ENCODE measurements around the gene PKN3. TPM values are rescaled to one million over a fixed set of nuclear protein-coding genes. Genes with fewer than 3 reads are reported as not detected.

PKN3 gene
- total RNA-seq, 2 donors from 2014 or later = 4.2 to 5.4 TPM

DNA sequence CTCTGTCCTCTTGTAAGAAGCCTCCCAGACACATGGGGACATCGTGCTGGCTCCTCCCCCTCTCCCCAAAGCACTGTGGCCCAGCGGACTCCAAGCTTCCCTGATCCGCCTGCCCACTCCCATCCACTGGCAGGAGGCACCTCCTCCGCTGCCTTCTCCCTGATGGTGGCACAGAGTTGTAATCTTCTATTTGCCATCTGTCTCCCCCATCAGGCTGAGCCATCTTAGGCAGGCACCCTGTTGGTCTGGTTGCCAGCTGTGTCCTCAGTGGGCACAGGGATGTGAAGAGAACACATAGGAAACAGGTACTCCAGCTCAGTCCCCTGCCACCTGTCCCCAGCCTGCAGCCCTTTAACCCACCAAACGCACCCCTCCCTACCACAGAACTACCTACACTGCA lies 27.0 kb downstream of the PKN3 start:
- intact Hi-C loops (cut with DNase I, micrococcal nuclease) = no loop called here
- no peak for ATAC-seq
- no peak for DNase-seq

DNA sequence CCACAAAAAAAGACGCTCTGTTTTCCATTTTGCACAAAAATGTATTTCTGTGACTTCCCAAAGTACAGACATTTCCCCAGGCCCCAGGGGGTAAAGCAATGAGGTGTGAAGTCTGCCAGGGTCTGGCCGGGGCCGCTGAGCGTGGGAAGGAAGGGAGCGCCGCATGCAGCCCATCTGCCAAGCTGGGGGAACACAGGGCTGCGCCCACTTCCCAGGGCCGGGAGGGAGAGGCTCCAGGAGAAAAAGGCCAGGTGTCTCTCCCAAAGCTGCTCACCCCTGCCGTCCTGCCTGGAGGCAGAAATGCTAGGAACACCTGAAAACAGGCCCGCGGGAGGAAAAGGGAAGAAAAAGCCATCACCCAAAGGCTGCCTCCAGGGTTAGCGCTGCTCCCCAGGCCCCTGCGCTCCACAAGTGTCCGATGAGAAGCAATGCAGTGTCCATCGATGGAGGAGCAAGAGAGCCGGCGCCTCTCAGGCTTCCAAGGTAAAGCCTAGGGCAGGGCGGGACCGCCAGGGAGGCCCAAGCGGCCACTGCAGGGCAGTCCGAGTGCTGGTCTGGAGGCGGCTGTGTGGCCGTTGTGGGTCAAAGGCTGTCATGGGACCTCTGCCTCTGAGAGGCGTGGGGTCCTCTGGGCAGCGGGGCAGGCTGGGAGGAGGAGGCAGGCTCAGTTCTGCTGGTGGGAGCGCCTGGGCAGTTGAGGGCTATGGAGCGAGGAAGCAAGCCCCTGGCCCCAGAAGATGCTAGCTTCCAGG lies 27.6 kb downstream of the PKN3 start:
- no peak for ATAC-seq
- intact Hi-C loops (cut with DNase I, micrococcal nuclease) = no loop called here
- DNase-seq = no peak

DNA sequence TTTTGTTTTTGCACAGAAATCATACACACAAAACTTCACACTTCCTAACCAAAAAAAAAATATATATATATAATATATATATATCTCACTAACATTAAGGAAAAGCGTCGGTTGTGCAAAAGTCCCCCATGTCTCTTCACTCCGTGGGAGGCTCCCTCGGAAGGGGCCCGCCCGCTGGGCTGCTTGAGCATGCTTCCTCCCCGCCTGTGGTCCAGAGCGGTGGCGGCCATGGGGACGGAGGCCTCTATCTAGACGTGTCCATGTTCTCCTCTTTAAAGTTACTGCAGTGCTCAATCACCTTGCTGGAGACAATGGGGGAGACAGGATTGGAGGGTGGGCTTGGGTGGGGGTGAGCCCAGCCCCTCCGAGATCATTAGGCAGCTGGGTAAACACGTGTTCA lies 28.8 kb downstream of the PKN3 start:
- DNase-seq = no peak
- ATAC-seq = no peak
- intact Hi-C loops (cut with DNase I, micrococcal nuclease) = no loop called here

DNA sequence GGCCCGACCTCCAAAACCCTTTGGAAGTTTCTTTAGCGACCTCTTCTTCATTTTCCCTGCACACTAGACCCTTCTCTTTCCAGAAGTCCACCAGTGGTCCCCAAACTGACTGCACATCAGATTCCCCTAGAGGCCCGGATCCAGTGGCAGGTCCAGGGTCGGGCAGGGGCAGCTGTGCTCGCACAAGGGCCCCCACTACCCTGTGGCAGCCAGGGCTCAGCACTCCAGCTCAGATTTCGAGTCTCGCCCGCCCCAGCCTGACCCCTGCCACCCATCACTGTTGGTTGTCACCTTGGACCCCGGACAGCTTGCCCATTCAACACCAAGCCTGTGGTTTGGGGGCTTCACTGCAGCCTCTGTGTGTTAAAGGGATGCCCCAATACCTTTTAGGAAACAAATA lies 29.4 kb downstream of the PKN3 start:
- DNase-seq (no peak), ATAC-seq (no peak)
- intact Hi-C loops (cut with DNase I, micrococcal nuclease) = no loop called here

DNA sequence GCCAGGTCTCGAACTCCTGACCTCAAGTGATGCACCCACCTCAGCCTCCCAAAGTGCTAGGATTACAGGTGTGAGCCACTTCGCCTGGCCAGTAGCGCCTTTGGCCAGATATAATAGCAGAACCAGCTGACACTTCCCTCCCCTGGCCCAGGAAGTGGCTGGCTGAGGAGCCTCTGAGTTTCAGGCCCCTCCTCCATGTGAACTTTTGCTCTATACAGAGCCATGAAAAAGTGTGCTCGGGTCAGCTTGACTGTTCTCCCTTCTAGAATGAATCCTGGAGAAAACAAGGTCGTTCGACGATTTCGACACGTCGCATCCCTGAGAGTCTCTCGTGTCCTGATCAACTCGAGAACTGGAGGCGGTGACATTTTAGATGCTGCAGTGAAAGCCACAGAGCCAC lies 30.3 kb downstream of the PKN3 start:
- DNase-seq (no peak), ATAC-seq (no peak)
- intact Hi-C loops (cut with DNase I, micrococcal nuclease) = no loop called here

DNA sequence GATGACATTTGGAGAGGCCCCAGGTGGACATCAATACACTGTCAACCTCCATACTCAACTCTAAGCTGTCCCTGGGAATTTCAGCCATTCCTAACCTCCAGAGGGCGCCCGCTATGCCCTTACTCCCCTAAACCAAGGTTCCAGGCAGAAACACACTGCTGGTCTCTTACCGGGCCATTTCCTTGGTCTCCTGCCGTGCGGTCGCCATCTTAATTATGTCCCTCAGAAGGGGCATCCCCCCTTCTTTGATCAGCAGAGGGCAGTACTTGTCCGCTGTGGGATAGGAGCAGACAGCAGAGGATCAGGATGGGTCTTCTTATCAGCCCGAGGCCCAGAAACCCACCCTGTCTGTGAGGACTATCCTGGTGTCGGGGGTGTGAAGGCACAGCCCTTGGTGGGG lies 31.0 kb downstream of the PKN3 start:
- intact Hi-C loops (cut with DNase I, micrococcal nuclease) = no loop called here
- ATAC-seq (peak; percentile 93), DNase-seq (peak; percentile 74 to 85)

DNA sequence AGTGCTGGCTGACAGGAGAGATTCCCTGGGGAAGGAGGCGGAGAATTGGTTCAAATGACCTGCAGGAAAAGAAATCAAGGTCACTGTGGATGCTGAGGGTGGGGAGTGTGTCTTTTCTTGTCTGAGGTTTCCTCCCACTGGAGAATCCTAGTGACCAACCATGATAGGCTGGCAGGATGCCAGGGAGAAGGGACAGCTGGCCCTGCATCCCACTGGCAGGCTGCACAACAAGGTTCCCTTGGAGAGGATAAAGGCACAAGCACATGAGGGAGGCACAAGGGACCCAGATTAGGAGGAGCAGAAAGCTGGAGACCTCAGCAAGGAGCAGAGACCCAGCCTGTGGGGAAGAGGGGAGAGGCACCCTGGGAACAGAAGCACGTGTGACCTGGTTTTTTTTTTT lies 33.1 kb downstream of the PKN3 start:
- DNase-seq (no peak), ATAC-seq (no peak)
- intact Hi-C loops (cut with DNase I, micrococcal nuclease) = no loop called here

DNA sequence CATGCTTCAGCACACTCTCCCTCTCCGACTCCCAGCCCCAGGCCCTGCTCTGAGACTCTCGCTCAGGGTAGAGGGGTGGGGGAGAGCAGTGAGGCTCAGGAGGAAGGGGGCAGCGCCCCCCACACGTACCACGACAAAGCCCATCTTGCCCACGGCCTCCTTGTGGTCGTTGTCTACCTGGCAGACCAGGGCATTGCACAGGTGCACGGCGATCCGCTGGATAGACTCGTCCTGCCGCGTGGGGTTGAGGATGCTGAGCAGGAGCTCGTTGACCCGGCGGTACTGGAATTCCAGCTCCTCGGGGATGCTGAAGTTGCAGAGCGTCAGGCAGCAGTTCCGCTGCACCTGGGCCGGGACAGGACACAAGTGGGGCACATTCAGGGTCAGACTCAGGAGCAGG lies 40.1 kb downstream of the PKN3 start:
- ATAC-seq (peak; percentile 15), DNase-seq (no peak)
- intact Hi-C loops (cut with DNase I, micrococcal nuclease) = no loop called here

DNA sequence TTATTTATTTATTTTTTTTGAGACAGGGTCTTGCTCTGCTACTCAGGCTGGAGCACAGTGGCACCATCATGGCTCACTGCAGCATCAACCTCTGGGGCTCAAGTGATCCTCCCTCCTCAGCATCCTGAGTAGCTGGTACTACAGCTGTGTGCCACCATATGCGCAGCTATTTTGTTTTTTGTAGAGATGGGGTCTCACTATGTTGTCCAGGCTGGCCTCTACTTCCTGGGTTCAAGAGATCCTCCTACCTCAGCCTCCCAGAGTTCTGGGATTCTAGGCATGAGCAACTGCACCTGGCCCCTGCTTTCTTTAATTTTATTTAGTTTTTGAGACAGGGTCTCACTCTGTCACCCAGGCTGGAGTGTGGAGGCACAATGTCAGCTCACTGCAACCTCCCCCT lies 41.1 kb downstream of the PKN3 start:
- no peak for ATAC-seq
- intact Hi-C loops (cut with DNase I, micrococcal nuclease) = no loop called here
- no peak for DNase-seq

DNA sequence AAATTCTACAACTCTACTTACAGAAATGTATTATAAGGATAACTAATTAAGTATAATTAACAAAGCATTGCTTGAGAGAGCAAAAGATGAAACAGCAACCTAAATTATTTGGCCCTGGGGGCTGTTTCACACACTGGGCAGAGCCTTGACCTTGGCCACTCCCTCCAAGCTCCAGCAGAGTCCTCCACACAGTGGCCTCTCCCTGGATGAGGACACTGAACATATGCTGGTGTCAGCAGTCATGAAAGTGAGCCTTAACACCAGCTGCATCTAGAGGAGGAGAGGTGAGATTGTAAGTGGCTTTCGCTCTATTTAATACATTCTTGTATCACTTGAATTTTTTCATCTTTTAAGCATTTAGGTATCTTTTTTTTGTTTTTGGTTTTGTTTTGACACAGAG lies 44.9 kb downstream of the PKN3 start:
- DNase-seq = no peak
- intact Hi-C loops (cut with DNase I, micrococcal nuclease) = no loop called here
- no peak for ATAC-seq

DNA sequence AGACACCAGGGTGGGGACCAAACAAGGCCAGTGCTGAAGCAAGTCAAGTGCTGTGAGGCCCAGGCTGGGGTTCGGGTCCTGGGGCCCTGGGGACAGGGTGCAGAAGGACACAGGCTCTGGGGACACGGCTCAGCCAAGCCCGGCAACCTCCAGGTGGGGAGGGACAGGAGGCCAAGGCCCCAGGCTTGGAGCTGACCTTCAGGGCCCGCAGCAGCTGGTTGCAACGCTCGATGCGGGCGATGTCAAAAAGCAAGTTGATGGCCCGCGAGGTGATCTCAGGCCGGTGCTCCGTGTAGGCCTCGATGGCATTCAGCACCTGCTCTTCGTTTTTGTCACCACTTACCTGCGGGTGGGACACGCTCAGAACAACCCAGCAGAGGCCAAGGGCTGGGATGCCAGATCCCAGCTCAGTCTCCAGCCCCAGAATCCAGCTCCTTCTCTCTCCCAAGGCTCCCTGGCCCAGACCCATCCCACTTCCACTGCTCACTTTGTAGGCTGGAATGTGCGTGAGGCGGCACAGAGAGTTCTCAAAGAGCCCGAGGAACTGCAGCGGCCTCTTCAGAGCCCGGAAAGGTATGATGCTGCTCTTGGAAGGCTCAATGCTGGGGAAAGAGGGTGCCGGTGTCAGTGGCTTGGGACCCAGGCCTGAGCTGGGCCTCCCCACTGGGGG lies 48.8 kb downstream of the PKN3 start:
- intact Hi-C loops (cut with DNase I, micrococcal nuclease) = no loop called here
- DNase-seq = no peak
- ATAC-seq = no peak

DNA sequence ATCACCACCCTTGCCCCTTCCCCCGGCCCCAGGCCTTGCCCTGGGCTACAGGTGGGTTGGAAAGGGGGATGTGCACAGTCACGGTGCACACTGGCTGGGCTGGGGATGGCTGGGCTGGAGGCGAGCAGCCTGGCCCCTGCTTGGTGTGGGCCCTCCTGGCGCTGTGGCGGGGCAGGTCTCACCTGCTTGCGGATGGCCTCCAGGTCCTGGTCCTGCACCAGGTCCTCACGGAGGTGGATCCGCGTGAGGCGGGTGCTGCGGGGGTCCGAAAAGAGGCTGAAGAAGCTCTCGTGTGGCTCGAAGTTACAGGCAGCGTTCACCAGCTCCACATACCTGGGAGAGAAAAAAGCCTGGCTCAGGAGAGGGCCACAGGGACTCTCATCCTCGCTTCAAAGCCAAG lies 51.3 kb downstream of the PKN3 start:
- ATAC-seq (no peak), DNase-seq (no peak)
- intact Hi-C loops (cut with DNase I, micrococcal nuclease) = no loop called here

DNA sequence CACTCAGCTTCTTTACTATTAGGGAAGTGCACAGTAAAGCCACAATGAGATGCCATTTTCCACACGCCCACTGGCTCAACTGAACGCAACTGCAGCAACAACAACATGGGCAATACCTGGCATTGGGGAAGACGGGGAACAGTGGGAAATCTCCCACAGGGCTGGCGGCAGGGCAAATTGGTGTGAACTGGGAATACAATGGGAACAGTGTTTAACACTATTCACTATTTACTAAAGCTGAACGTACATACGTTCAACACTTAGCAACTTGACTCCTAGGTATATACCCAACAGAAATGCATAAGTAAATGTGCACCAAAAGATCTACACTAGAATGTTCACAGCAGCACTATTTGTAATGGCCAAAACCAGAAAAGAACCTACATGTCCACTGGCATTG lies 55.3 kb downstream of the PKN3 start:
- intact Hi-C loops (cut with DNase I, micrococcal nuclease) = no loop called here
- ATAC-seq (no peak), DNase-seq (no peak)

DNA sequence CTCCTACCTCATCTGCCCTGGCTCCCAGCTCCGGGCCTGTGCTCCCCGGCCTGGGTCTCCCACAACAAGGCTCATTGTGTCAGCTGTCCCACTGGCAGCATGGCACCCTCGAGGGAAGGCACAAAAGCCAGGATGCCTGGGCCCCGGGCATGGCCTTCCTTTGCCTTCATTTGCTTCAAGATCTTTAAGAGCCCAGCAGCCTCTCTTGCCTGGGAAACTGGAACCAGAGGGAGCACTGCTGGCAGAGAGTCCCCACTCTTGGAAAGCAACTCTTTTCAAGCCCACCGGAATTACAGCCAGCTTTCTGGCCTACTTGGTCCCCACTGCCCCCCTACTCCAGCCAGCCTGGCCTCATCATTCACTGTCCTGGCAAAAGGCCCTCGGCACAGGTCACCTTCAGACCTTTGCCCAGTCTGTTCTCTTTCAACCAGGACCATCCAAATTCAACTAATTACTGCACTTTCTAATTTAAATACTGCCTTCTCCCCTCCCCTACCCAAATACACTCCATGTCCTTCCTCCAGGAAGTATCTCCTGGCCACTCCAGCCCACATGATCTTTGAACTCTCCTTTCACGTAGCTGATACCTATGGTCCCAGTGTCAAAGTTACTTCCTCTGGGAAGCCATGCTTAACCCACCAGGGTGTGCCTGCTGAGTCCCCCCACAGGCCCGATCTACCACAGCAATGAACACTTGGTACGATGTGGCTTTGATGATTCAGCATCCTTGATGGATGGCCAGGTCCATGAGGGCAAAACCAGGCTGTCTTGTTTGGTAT lies 60.6 kb downstream of the PKN3 start:
- intact Hi-C loops (cut with DNase I, micrococcal nuclease) = no loop called here
- ATAC-seq (peak; percentile 89), DNase-seq (no peak)

DNA sequence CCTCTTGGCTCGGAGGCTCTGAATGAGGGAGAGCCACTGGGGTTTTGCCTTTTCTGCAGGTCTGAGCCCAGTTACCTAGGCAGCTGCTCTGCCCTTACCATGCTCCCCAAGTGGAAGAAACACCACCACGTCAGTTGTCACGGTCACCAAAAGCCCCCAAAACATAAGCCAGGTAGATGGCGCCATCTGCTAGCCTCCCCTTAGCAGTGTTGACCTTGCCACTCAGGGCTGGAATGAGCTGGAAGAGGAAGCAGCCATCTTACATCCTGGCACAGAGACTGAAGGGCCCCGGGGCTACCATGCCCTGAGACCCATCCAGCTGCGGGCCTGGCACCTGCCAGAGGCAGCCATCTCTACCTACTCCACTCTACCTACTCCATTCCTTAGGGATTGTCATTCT lies 62.1 kb downstream of the PKN3 start:
- DNase-seq = no peak
- no peak for ATAC-seq
- intact Hi-C loops (cut with DNase I, micrococcal nuclease) = no loop called here

DNA sequence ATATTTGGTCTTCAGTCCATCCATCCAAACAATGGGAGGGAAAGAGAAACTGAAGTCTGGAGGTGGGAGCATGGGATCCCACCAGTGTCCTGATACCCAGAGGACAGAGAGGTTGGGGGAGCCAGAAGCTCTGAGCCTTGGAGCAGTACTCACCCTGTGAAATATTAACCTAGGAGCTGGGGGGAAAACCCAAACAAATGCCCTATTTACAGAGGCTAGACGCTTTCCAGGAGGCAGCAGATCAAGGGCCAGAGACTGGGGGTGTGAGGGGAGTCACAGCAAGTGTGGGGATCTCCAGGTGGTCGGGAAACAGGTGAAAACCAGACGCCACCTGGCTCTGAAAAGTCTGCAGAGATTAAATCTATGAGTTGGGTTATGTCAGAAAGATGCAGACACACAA lies 63.2 kb downstream of the PKN3 start:
- intact Hi-C loops (cut with DNase I, micrococcal nuclease) = no loop called here
- no peak for DNase-seq
- no peak for ATAC-seq

DNA sequence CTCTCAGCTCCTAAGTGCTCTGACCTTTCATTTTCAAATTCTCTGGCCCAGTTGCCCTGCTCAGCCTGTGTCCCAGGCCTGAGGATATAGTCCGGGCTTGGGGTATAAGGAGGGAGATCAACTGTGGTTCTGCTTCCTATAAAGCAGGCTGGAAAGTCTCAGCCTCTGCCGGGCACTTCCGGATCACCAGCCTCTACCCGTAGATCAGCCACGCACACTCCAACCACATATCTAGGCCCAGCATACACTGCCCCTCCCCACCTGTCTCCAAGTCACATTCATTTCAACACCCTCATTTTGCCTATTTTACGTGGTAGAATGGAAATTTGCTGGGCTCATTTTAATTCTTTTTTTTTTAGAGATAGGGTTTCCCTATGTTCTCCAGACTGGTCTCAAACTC lies 66.3 kb downstream of the PKN3 start:
- DNase-seq (no peak), ATAC-seq (no peak)
- intact Hi-C loops (cut with DNase I, micrococcal nuclease) = no loop called here

Measured in left colon (tissue), 2 donors.